Sigmoid colon (tissue), 7 donors: ENCODE data around the gene KRTAP9-6. TPM values are rescaled to one million over a fixed set of nuclear protein-coding genes. Genes with fewer than 3 reads are reported as not detected.
"Not testable (repeated sequence)": the region's sequence is repeated elsewhere in the genome, so short reads cannot be mapped to it uniquely, and the experiment has no call there.

ENCODE experiments used
- DNase-seq: peaks from one replicate; pipeline ENCODE4 v3.0.0-alpha.2; 2019
- H3K27ac ChIP-seq, 4 donors: fragments of 200-600 bp; sonication (generic); one replicate each; pipeline ENCODE4 v1.5.1; 2016 to 2019; ENCODE audit warnings: mild to moderate bottlenecking in 1 of 4
- H3K27me3 ChIP-seq, 3 donors: fragments of 200-600 bp; sonication (generic); one replicate each; pipeline ENCODE4 v1.5.1; 2019; ENCODE audit warnings: mild to moderate bottlenecking in 1 of 3
- H3K36me3 ChIP-seq, 4 donors: fragments of 200-600 bp; sonication (generic); one replicate each; pipeline ENCODE4 v1.5.1; 2016 to 2019
- H3K4me1 ChIP-seq, 4 donors: fragments of 200-600 bp; sonication (generic); one replicate each; pipeline ENCODE4 v1.5.1; 2017 to 2019
- H3K4me3 ChIP-seq, 4 donors: fragments of 200-600 bp; sonication (generic); one replicate each; pipeline ENCODE4 v1.5.1; 2017 to 2019; ENCODE audit warnings: mild to moderate bottlenecking in 2 of 4, moderate library complexity in 1 of 4
- H3K9me3 ChIP-seq, 4 donors: fragments of 200-600 bp in 3 of 4; sonication (generic) in 3 of 4; one replicate each; pipeline versions ENCODE4 v1.5.1 to v1.6.1; 2013 to 2019
- CTCF ChIP-seq, 4 experiments: fragments of 450-650 bp in 3 of 4; fragments of 200-600 bp in 1 of 4; IDR thresholded peaks; one replicate each; pipeline ENCODE4 v1.5.1; 2016 to 2019; ENCODE audit warnings: antibody characterized with exemption in 4 of 4, mild to moderate bottlenecking in 3 of 4, moderate library complexity in 2 of 4
- EP300 ChIP-seq, 4 donors: sonication (generic); formaldehyde crosslinking; IDR thresholded peaks; one replicate each; pipeline ENCODE4 v1.6.1; 2017; ENCODE audit warnings: antibody characterized with exemption in 4 of 4
- POLR2A ChIP-seq, 2 donors: fragments of 450-650 bp; IDR thresholded peaks; one replicate each; pipeline ENCODE4 v1.6.1; 2016; ENCODE audit warnings: antibody characterized with exemption in 2 of 2, mild to moderate bottlenecking in 2 of 2, moderate library complexity in 2 of 2
- POLR2AphosphoS5 ChIP-seq, 4 donors: sonication (generic); formaldehyde crosslinking; IDR thresholded peaks; one replicate each; pipeline ENCODE4 v1.6.1; 2017; ENCODE audit warnings: antibody characterized with exemption in 4 of 4
- WGBS, 2 donors: extraction: QIAGEN DNeasy Blood & Tissue Kit; methylation state at CpG; one replicate each; pipeline ENCODE4 v1.1.7; 2013; 5-methylcytosine and 5-hydroxymethylcytosine counted together
- intact Hi-C: fragments of 100-400 bp; cut with DNase I; formaldehyde crosslinking; loops from one replicate; pipeline ENCODE4 v1.15.1; 2023
- polyA plus RNA-seq, 3 donors: library from polyadenylated mRNA; stranded (reverse); fragments of 200-250 nt; gene quantifications; one replicate each; pipeline ENCODE4 v1.2.3, GENCODE V29; 2013
- total RNA-seq, 4 donors: library from RNA; depleted of rRNA; stranded (reverse); fragments of >200 nt; gene quantifications; one replicate each; pipeline ENCODE4 v1.1.0, GENCODE V29; 2016
- donor health status: healthy with polysubstance abuse.
- donor health status: Bipolar disorder and iron deficiency.
- donor health status: healthy.

Gene KRTAP9-6
- total RNA-seq (not detected), polyA plus RNA-seq (not detected)

GRCh38 chr17:41265078-41265477, at the start of gene KRTAP9-6:
Gene KRTAP9-6 (plus strand): TSS chr17:41265378. CDS start chr17:41265378, 0 bp downstream.
- Histone ChIP-seq H3K9me3 (no peaks in the 10 kb centered on the region), H3K4me1 (no peaks in the 10 kb centered on the region), H3K27ac (no peak within 1 kb of the TSS), H3K4me3 (no peak within 1 kb of the TSS), H3K27me3 (peaks cover 0 to 4% (median 0%) of the 10 kb centered on the region in 3 donors), H3K36me3 (no peaks in the 10 kb centered on the region)
- intact Hi-C loops: no loop called here
- DNase-seq: no peak
- TF ChIP-seq POLR2AphosphoS5 (IDR thresholded peaks at IDR 0.05) (no peak), CTCF (IDR thresholded peaks at IDR 0.05) (no peak), POLR2A (IDR thresholded peaks at IDR 0.05) (no peak), EP300 (IDR thresholded peaks at IDR 0.05) (no peak)
- WGBS, 2 donors: 50 to 62% methylated on average over 2 of the region's 2 CpGs

- TF ChIP-seq POLR2AphosphoS5 (IDR thresholded peaks at IDR 0.05) (no peak), EP300 (IDR thresholded peaks at IDR 0.05) (no peak), POLR2A (IDR thresholded peaks at IDR 0.05) (no peak)
- no peak for DNase-seq
- H3K36me3 ChIP-seq: no peaks in the 10 kb centered on the region
- no peak overlapping the region for H3K4me3 ChIP-seq
- 80 to 82% methylated on average over 1 of the region's 1 CpG for WGBS, 2 donors
- intact Hi-C loops: no loop called here
- no peaks in the 10 kb centered on the region for H3K4me1 ChIP-seq
- H3K9me3 ChIP-seq: no peaks in the 10 kb centered on the region
- H3K27me3 ChIP-seq: peaks cover 0 to 4% (median 4%) of the 10 kb centered on the region in 3 donors
- H3K27ac ChIP-seq: no peak overlapping the region
These were observed 49.5 kb upstream of the KRTAP9-6 start for GRCh38 chr17:41215681-41216080.

GRCh38 chr17:41223821-41224220, 41.4 kb upstream of the KRTAP9-6 start:
- 73 to 76% methylated on average over 2 of the region's 2 CpGs for WGBS, 2 donors
- no peaks in the 10 kb centered on the region for H3K27me3 ChIP-seq
- intact Hi-C loops: no loop called here
- DNase-seq: no peak
- no peak overlapping the region for H3K27ac ChIP-seq
- TF ChIP-seq POLR2A (IDR thresholded peaks at IDR 0.05) (no peak), POLR2AphosphoS5 (IDR thresholded peaks at IDR 0.05) (no peak), EP300 (IDR thresholded peaks at IDR 0.05) (no peak), CTCF (IDR thresholded peaks at IDR 0.05) (no peak)
- H3K36me3 ChIP-seq: no peaks in the 10 kb centered on the region
- H3K9me3 ChIP-seq: no peaks in the 10 kb centered on the region
- H3K4me3 ChIP-seq: no peak overlapping the region
- H3K4me1 ChIP-seq: no peaks in the 10 kb centered on the region

- Histone ChIP-seq H3K36me3 (no peaks in the 10 kb centered on the region), H3K4me1 (no peaks in the 10 kb centered on the region), H3K9me3 (no peaks in the 10 kb centered on the region), H3K27ac (no peak overlapping the region), H3K27me3 (no peaks in the 10 kb centered on the region), H3K4me3 (no peak overlapping the region)
- no peak for TF ChIP-seq POLR2AphosphoS5 (IDR thresholded peaks at IDR 0.05)
- no peak for TF ChIP-seq EP300 (IDR thresholded peaks at IDR 0.05)
- no peak for TF ChIP-seq CTCF (IDR thresholded peaks at IDR 0.05)
- no peak for TF ChIP-seq POLR2A (IDR thresholded peaks at IDR 0.05)
- DNase-seq: no peak
- intact Hi-C loops: no loop called here
- 87 to 93% methylated on average over 6 of the region's 6 CpGs for WGBS, 2 donors
These were observed 39.1 kb upstream of the KRTAP9-6 start for GRCh38 chr17:41226051-41226450.

- H3K9me3 ChIP-seq, DNase-seq, H3K4me3 ChIP-seq, H3K4me1 ChIP-seq, H3K36me3 ChIP-seq, H3K27ac ChIP-seq, H3K27me3 ChIP-seq, intact Hi-C loops: not testable (repeated sequence)
- 59 to 70% methylated on average over 3 to 4 of the region's 4 CpGs for WGBS, 2 donors
These were observed 38.5 kb upstream of the KRTAP9-6 start, which contains the start of gene KRTAP9-2 for GRCh38 chr17:41226598-41227095. Gene KRTAP9-2 (plus strand): TSS chr17:41226648. CDS start chr17:41226655, 7 bp downstream.

GRCh38 chr17:41230094-41230493, 35.1 kb upstream of the KRTAP9-6 start:
- H3K27me3 ChIP-seq: no peaks in the 10 kb centered on the region
- DNase-seq: no peak
- no peaks in the 10 kb centered on the region for H3K4me1 ChIP-seq
- H3K36me3 ChIP-seq: no peaks in the 10 kb centered on the region
- TF ChIP-seq EP300 (IDR thresholded peaks at IDR 0.05) (no peak), POLR2AphosphoS5 (IDR thresholded peaks at IDR 0.05) (no peak), POLR2A (IDR thresholded peaks at IDR 0.05) (no peak), CTCF (IDR thresholded peaks at IDR 0.05) (no peak)
- no peak overlapping the region for H3K4me3 ChIP-seq
- no peak overlapping the region for H3K27ac ChIP-seq
- intact Hi-C loops: no loop called here
- H3K9me3 ChIP-seq: no peaks in the 10 kb centered on the region
